IPS-NIHi11 (cell line): Measurements from ENCODE around the gene DNASE1L2.
"Not testable (repeated sequence)": the region's sequence is repeated elsewhere in the genome, so short reads cannot be mapped to it uniquely, and the experiment has no call there.

Source experiments
- DNase-seq: peaks from one replicate; pipeline ENCODE4 v3.0.0; 2012; ENCODE audit warnings: mixed read lengths, low spot score

The DNASE1L2 gene

GRCh38 chr16:2238838-2239675 lies 2.8 kb downstream of the DNASE1L2 start:
- DNase-seq = peak; percentile 71

DNA sequence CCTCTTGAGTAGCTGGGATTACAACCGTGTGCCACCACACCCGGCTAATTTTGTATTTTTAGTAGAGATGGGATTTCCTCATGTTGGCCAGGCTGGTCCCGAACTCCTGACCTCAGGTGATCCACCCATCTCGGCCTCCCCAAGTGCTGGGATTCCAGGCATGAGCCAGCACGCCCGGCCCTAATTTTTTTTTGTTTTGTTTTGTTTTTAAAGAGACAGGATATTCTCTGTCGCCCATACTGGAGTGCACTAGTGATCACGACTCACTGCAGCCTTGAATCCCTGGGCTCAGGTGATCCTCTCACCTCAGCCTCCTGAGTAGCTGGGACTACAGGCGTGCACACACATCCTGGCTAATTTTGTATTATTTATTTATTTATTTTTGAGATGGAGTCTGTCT lies 4.1 kb downstream of the DNASE1L2 start:
- DNase-seq = not testable (repeated sequence)

- DNase-seq = no peak
Measured at GRCh38 chr16:2242598-2242997, 6.4 kb downstream of the DNASE1L2 start.

- DNase-seq = peak; percentile 60
Measured at GRCh38 chr16:2243031-2243528, 6.8 kb downstream of the DNASE1L2 start.

- no peak for DNase-seq
Measured at GRCh38 chr16:2243781-2244180, 7.5 kb downstream of the DNASE1L2 start.

- peak; percentile 65 for DNase-seq
Measured at GRCh38 chr16:2244301-2244700, 8.1 kb downstream of the DNASE1L2 start.

GRCh38 chr16:2244926-2245795 lies 8.9 kb downstream of the DNASE1L2 start:
- DNase-seq = no peak

DNA sequence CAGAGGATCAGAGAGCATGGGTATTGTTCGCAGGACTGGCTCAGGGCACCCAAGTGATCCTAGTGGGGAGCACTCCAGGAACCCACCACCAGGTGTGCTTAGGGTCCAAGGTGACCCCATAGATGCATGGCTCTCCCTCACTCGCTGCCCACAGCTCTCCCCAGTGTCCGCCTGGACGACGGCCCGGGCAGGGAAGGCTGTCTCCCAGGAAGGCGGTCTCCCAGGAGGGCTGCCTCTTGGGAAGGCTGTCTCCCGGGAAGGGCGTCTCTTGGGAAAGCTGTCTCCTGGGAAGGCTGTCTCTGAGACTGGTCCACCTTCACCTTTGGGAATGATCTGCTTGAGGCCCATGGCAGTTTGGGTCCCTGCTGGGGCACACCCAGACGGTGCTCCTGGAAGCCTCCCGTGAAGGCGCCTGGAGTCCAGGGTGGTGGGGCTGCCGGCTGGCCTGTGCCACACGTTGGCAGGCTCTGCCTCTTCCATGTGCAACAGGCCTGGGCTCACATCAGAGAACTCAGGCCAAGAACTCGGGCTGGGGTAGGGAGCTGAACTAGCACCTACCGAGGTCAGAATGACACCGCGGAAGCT lies 10.1 kb downstream of the DNASE1L2 start:
- DNase-seq = no peak

- no peak for DNase-seq
Measured at GRCh38 chr16:2250652-2251295, 14.5 kb downstream of the DNASE1L2 start.

DNA sequence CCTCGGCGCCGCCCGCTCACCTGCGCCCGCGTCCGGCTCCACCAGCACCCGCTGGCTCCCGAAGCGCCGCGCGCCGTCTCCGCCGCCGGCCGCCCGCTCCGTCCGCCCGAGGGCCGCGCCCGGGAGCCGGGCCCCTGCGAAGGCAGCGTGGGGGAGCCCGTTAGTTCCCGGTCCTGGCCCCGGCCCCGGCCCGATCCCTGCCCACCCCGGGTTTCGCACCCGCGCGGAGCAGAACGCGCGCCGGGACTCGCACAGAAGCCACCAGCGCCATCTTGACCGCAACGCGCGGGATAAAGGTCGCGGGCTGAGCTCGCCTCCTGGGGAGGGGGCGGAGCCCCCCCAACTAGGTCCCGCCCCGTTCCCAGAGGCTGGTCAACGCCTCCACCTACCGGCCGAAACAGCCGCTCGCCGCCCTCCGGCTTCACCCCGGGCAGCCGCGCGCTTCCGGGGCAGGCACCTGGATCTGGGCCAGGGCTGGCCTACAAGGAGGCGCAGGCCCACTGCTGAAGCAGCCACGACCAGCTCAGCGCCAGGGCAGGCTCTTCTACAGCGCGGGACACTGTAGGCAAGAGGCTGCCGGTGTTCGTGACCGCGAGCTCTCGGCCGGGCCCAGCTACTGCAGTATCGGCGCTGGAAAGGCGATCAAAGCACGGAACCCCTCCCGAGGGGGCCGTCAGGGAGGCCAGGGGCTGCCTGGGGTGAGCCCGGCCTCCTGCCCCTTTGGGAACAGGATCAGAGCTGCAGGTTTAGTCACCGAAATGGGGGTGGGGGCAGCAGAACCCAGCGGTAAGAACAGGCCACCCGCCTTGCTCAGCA lies 15.3 kb downstream of the DNASE1L2 start, which contains the start of gene ECI1:
ECI1 (minus strand) TSS at position 292 of the 816 bp plus-strand sequence; CDS start at position 271, 21 bp downstream.
- DNase-seq = peak; percentile 100

DNA sequence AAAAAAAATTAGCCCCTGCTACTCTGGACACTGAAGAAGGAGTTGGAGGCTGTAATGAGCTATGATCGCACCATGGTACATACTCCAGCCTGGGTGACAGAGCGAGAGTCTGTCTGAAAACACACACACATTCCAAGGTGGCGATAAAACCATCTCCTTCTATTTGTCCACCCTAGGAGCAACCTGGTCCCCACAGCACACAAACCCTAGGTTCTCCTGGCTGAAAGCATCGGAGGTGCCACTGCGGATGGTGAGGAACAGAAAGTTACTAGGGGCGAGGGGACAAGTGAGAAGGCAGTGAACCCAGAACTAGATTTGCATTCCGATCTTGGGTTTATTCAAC lies 16.5 kb downstream of the DNASE1L2 start:
- DNase-seq = no peak

DNA sequence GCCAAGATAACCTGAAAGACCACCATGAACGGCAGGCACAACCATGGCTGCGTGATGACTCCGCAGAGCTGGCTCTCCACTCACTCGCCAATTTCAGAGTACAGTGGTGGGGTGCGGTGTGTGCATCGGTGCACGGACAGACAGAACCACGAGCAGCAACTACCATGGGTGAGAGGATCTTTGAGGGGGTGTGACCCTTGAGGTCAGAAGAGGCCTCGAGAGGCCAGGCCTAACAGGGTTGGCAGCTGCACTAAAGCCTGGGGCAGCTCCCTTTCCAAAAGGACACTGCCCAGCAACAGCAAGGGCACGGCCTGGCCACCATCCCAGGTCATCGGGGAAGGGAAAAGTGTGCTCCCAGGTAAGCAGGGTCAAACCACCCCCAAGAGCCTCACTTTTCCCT lies 17.0 kb downstream of the DNASE1L2 start:
- DNase-seq = no peak

DNA sequence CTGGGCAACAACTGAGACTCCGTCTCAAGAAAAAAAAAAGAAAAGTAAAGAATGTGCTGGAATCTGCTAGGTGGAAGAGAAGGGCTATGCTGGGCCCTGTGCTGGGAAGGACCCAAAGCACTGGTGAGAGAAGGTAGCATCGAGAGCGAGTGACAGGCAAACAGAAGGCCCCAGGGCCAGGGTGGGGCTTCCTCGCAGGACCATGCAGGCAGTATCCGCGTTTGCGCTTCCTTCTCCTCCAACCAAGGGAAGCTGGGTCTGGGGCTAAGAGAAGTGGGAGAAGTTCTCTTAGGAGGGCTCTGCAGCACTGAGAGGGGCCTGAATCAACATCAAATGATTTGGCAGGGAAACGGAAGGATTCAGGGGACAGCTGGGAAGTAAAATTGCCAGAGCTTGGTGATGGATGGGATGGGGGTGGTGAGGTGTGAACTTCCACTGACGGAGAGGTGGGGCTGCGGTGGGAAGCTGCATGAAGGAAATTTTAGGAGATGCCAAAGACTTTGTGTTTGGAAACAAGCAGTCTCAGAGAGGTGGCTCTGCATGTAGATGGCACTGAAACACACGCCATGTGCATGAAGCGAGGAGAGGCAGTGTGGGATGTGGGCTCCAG lies 20.4 kb downstream of the DNASE1L2 start:
- DNase-seq = no peak

DNA sequence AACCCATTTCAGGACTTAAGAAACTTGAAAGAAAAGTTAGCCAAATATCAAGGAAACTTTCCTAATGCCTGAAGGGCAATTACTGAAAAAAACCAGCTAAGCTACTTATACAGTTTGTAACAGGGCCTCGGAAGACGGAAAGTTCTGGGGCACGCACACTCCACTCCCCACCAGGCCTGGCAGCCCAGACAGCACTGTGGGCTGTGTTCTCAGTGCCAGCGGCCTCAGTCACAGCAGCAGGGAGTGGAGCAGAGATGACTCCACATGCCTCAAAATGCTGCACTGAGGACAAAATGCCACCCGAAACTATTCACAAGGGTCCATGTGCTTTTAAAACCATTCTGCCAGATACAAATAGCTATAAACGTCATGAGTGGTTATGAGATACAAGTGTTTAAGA lies 21.5 kb downstream of the DNASE1L2 start:
- DNase-seq = no peak

GRCh38 chr16:2258530-2258929 lies 22.3 kb downstream of the DNASE1L2 start:
- DNase-seq = not testable (repeated sequence)

GRCh38 chr16:2260250-2260649 lies 24.0 kb downstream of the DNASE1L2 start:
- no peak for DNase-seq

DNA sequence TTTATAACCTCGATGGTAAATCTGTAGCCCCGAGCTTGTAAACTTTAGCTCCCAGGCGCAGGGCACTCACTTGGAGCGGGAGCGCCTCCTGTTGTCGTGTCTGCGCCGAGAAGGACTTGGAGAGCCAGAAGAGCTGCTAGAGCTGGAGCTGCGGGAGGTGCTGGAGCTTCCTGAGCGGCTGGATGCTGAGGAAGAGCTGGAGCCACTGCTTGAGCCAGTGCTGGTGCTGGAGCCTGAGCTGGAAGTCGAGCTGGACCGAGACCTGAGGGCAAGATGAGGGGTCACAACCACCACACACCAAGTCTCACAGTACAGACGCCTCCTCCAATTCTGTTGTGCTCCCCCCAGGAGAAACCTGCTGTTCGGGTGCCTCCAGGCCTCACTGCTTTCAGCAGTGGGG lies 26.8 kb downstream of the DNASE1L2 start:
- not testable (repeated sequence) for DNase-seq

- not testable (repeated sequence) for DNase-seq
Measured at GRCh38 chr16:2266887-2267286, 30.6 kb downstream of the DNASE1L2 start.

GRCh38 chr16:2267505-2267912 lies 31.3 kb downstream of the DNASE1L2 start:
- peak; percentile 66 for DNase-seq

DNA sequence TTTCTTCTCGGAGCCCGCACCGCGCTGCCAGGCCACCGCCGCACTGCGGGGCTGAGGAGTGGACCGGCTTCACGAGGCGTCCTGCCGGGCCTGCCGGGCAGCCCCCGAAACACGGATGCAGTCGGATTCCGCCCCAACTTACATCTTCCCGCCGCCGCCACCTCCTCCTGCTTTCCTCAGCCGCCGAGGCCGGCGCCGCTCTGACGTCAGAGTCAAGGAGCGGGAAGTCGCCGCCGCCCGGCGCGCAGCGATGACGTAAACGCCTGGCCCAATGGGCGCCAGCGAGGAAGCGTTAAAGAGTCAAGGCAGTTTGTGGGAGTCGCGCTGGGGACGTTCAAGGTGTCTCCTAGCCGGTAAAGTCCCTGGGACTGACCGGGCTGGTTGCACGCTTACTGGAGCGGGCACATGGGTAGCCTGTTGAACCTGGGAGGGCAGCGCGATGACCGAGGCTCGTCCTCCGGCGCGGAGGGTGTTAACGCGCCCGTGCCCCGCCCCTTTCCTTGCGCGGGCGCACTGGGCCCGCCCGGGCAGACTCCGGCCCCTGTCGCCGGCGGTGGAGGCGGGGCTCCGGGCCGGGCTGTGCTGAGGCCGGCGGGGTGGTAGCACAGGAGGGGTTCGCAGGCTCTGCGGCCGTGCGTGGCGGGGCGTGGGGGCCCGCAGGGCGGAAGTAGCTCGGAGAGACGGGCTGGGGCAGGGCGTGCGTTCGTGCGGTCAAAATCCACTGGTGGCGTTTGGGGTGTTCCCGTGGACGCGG lies 31.8 kb downstream of the DNASE1L2 start, which contains the start of gene RNPS1:
RNPS1 (minus strand) TSS at position 214 of the 754 bp plus-strand sequence. CDS start 3,483 bp downstream, outside the sequence.
- DNase-seq = peak; percentile 100
